Measurements from ENCODE around the gene CWC27. TPM values are rescaled to one million over a fixed set of nuclear protein-coding genes. Genes with fewer than 3 reads are reported as not detected.

Gene CWC27
- total RNA-seq, 1 donor from 2014 or later: 33.4 TPM

DNA sequence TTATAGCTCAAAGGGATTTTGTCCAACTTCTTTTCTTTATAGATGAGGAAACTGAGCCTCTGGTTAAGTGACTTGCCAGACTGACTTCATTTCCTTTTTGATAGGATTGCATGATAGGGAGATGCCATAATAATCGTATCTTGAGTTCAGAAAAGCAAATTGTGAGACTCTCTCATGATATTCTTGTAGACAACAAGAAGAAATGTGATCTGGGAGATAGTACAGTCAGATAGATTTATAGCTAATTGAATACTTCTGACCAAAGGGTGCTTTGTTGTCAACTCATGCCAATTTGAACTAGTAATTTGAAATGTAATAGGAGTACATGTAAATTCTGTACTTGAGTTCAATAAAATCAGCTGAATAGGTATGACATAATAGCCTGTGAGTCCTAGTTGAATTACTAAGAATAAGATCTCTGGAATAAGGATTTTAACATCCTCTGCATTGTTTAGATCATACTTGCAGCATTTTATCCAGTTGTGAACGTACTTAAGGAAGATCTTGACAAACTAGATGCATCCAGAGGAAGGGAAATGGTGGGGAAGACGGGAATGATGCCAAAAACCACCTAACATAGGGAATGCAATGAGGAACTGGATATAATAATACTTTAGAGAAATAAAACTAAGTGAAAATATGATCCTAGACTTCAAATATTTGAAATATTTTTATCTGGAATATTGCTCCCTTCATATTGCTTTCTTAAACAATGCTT is 25.5 kb downstream of the CWC27 start:
- H3K36me3 Mint-ChIP-seq (ENCODE audit: insufficient read depth): no peaks in the 10 kb centered on the region
- no peak for DNase-seq (ENCODE audit: low spot score, unreplicated experiment)
- TF ChIP-seq, protein P1, sequence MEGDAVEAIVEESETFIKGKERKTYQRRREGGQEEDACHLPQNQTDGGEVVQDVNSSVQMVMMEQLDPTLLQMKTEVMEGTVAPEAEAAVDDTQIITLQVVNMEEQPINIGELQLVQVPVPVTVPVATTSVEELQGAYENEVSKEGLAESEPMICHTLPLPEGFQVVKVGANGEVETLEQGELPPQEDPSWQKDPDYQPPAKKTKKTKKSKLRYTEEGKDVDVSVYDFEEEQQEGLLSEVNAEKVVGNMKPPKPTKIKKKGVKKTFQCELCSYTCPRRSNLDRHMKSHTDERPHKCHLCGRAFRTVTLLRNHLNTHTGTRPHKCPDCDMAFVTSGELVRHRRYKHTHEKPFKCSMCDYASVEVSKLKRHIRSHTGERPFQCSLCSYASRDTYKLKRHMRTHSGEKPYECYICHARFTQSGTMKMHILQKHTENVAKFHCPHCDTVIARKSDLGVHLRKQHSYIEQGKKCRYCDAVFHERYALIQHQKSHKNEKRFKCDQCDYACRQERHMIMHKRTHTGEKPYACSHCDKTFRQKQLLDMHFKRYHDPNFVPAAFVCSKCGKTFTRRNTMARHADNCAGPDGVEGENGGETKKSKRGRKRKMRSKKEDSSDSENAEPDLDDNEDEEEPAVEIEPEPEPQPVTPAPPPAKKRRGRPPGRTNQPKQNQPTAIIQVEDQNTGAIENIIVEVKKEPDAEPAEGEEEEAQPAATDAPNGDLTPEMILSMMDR (IDR thresholded peaks at IDR 0.05; ENCODE audit: unreplicated experiment): no peak
- H3K27ac Mint-ChIP-seq: no peak overlapping the region
- peaks cover 5% of the 10 kb centered on the region for H3K4me1 Mint-ChIP-seq (ENCODE audit: low read depth)
- H3K9me3 Mint-ChIP-seq (ENCODE audit: low read depth): no peaks in the 10 kb centered on the region
- no peak overlapping the region for H3K4me3 Mint-ChIP-seq (ENCODE audit: low read depth)
- no peaks in the 10 kb centered on the region for H3K27me3 Mint-ChIP-seq

DNA sequence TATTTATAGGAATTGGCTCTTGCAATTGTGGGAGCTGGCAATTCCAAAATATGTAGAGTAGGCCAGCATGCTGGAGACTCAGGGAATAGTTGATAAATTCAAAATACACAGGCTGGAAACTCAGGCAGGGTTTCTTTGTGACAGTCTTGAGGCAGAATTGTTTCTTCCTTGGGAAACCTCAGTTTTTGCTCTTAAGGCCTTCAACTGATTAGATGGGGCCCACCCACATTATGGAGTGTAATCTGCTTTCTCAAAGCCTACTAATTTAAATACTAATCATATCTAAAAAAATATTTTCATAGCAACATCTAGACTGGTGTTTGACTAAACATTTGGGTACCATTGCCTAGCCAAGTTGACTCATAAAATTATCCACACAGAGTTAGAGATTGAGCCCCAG is 27.6 kb downstream of the CWC27 start:
- Mint-ChIP-seq H3K27ac (no peak overlapping the region), H3K4me1 (ENCODE audit: low read depth) (peaks cover 5% of the 10 kb centered on the region), H3K36me3 (ENCODE audit: insufficient read depth) (no peaks in the 10 kb centered on the region), H3K9me3 (ENCODE audit: low read depth) (no peaks in the 10 kb centered on the region), H3K4me3 (ENCODE audit: low read depth) (no peak overlapping the region), H3K27me3 (no peaks in the 10 kb centered on the region)
- no peak for DNase-seq (ENCODE audit: low spot score, unreplicated experiment)
- TF ChIP-seq, protein P1 (IDR thresholded peaks at IDR 0.05; ENCODE audit: unreplicated experiment): no peak

DNA sequence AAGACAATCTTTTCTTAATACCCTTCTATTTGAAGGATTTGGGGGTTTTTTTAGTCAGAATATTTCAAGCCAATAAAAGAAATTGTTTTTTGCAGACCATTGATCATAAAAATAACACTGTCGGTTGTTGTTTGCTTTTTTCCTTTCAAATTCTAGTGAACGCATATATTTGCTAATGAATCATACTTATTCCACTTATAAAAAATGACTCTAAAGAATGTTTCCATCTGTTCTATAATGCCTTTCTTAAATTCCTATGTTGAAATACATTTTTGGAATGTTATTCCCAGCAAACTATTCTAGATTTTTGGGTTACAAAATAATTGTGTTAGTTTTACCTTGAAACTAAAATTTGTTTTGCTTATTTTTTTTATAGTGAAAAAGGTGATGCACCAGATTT is 32.2 kb downstream of the CWC27 start:
- H3K4me3 Mint-ChIP-seq (ENCODE audit: low read depth): no peak overlapping the region
- H3K9me3 Mint-ChIP-seq (ENCODE audit: low read depth): no peaks in the 10 kb centered on the region
- no peaks in the 10 kb centered on the region for H3K27me3 Mint-ChIP-seq
- no peak overlapping the region for H3K27ac Mint-ChIP-seq
- no peaks in the 10 kb centered on the region for H3K4me1 Mint-ChIP-seq (ENCODE audit: low read depth)
- TF ChIP-seq, protein P1 (IDR thresholded peaks at IDR 0.05; ENCODE audit: unreplicated experiment): no peak
- no peak for DNase-seq (ENCODE audit: low spot score, unreplicated experiment)
- H3K36me3 Mint-ChIP-seq (ENCODE audit: insufficient read depth): peaks cover 1% of the 10 kb centered on the region

DNA sequence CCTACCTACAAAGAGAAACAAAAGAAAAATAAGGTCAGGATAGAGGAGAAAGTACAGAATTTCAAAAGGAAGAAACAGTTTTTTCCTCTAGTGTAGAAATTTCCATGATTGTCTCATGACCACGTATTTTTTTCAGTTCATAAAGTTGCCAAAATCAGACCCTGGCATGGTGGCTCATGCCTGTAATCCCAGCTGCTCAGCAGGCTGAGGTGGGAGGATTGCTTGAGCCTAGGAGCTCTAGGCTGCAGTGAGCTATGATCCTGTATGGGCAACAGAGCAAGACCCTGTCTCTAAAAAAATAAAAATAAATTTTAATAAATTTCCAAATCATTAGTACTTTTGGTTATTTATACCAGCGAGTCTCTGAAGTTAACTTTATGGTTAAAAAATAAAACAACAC is 37.8 kb downstream of the CWC27 start:
- DNase-seq (ENCODE audit: low spot score, unreplicated experiment): no peak
- H3K27me3 Mint-ChIP-seq: no peaks in the 10 kb centered on the region
- no peak overlapping the region for H3K27ac Mint-ChIP-seq
- H3K9me3 Mint-ChIP-seq (ENCODE audit: low read depth): no peaks in the 10 kb centered on the region
- peaks cover 3% of the 10 kb centered on the region for H3K36me3 Mint-ChIP-seq (ENCODE audit: insufficient read depth)
- H3K4me1 Mint-ChIP-seq (ENCODE audit: low read depth): no peaks in the 10 kb centered on the region
- TF ChIP-seq, protein P1 (IDR thresholded peaks at IDR 0.05; ENCODE audit: unreplicated experiment): no peak
- H3K4me3 Mint-ChIP-seq (ENCODE audit: low read depth): no peak overlapping the region

DNA sequence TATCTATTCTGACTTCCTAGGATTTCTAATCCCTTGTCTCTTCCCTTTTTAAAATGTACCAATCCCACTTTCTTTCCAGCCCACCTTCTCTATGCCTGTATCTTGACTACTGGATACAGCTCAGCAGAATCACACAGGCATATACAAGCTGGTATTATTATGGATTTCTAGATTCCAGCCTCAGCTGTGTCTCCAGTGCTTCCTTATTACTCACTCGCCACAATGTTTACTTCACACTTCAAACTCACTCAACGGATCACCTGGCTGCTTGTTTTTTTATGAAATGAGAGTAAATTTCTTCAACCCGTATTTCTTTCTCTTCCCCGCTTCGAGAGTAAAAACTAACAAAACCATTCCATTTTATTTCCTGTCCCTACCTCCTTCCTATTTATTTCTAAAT is 38.8 kb downstream of the CWC27 start:
- H3K36me3 Mint-ChIP-seq (ENCODE audit: insufficient read depth): peaks cover 3% of the 10 kb centered on the region
- no peaks in the 10 kb centered on the region for H3K9me3 Mint-ChIP-seq (ENCODE audit: low read depth)
- no peaks in the 10 kb centered on the region for H3K4me1 Mint-ChIP-seq (ENCODE audit: low read depth)
- TF ChIP-seq, protein P1 (IDR thresholded peaks at IDR 0.05; ENCODE audit: unreplicated experiment): no peak
- no peak for DNase-seq (ENCODE audit: low spot score, unreplicated experiment)
- no peak overlapping the region for H3K27ac Mint-ChIP-seq
- no peak overlapping the region for H3K4me3 Mint-ChIP-seq (ENCODE audit: low read depth)
- H3K27me3 Mint-ChIP-seq: no peaks in the 10 kb centered on the region
